HG03575 (cell line): Measurements from ENCODE around the gene USP17L22.
"Not testable (repeated sequence)": the region's sequence is repeated elsewhere in the genome, so short reads cannot be mapped to it uniquely, and the experiment has no call there.

Experiments used
- ATAC-seq: cut with Tn5 transposase; IDR thresholded peaks from one replicate; pipeline ENCODE4 v1.9.1; 2021; ENCODE audit not compliant: unreplicated experiment, insufficient number of reproducible peaks, low FRiP score; ENCODE audit errors: extremely low read depth

The USP17L22 gene, protein sequence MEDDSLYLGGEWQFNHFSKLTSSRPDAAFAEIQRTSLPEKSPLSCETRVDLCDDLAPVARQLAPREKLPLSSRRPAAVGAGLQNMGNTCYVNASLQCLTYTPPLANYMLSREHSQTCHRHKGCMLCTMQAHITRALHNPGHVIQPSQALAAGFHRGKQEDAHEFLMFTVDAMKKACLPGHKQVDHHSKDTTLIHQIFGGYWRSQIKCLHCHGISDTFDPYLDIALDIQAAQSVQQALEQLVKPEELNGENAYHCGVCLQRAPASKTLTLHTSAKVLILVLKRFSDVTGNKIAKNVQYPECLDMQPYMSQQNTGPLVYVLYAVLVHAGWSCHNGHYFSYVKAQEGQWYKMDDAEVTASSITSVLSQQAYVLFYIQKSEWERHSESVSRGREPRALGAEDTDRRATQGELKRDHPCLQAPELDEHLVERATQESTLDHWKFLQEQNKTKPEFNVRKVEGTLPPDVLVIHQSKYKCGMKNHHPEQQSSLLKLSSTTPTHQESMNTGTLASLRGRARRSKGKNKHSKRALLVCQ

DNA sequence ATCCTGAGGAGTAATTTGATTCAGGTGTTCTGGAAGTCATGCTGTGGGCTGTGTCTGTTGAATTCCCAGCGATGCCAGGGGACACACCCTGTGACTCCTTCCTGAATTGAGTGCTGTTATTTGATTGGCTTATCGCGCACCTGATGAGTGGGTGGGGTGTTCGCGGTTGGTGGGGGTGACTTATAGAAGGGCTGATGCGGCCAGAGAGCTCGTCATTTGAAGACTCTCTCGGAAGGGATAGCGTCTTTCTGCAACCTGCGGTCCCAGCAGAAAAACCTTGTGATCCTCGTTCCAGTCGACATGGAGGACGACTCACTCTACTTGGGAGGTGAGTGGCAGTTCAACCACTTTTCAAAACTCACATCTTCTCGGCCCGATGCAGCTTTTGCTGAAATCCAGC lies at the start of gene USP17L22:
Gene USP17L22, plus strand, starts transcription at position 301 of the 400 bp plus-strand sequence. Its CDS starts 0 bp downstream, at position 301.
- not testable (repeated sequence) for ATAC-seq

DNA sequence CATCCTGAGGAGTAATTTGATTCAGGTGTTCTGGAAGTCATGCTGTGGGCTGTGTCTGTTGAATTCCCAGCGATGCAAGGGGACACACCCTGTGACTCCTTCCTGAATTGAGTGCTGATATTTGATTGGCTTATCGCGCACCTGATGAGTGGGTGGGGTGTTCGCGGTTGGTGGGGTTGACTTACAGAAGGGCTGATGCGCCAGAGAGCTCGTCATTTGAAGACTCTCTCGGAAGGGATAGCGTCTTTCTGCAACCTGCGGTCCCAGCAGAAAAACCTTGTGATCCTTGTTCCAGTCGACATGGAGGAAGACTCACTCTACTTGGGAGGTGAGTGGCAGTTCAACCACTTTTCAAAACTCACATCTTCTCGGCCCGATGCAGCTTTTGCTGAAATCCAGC lies 47.6 kb upstream of the USP17L22 start, which contains the start of gene USP17L12:
Gene USP17L12, plus strand, starts transcription at position 301 of the 400 bp plus-strand sequence. Its CDS starts 0 bp downstream, at position 301.
- ATAC-seq, result not testable (repeated sequence)

- not testable (repeated sequence) for ATAC-seq
These were observed 42.8 kb upstream of the USP17L22 start, which contains the start of gene USP17L13 for GRCh38 chr4:9224596-9224995. TSS of gene USP17L13 (plus strand) at chr4:9224896. CDS start at chr4:9224896, 0 bp downstream.

- ATAC-seq, result not testable (repeated sequence)
These were observed 37.2 kb upstream of the USP17L22 start for GRCh38 chr4:9230249-9230648.

GRCh38 chr4:9234085-9234484 lies 33.3 kb upstream of the USP17L22 start, which contains the start of gene USP17L15:
TSS of gene USP17L15 (plus strand) at chr4:9234385. CDS start at chr4:9234385, 0 bp downstream.
- ATAC-seq, result not testable (repeated sequence)

- ATAC-seq, result not testable (repeated sequence)
These were observed 29.0 kb upstream of the USP17L22 start for GRCh38 chr4:9238461-9238860.

DNA sequence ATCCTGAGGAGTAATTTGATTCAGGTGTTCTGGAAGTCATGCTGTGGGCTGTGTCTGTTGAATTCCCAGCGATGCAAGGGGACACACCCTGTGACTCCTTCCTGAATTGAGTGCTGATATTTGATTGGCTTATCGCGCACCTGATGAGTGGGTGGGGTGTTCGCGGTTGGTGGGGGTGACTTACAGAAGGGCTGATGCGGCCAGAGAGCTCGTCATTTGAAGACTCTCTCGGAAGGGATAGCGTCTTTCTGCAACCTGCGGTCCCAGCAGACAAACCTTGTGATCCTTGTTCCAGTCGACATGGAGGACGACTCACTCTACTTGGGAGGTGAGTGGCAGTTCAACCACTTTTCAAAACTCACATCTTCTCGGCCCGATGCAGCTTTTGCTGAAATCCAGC lies 23.8 kb upstream of the USP17L22 start, which contains the start of gene USP17L17:
Gene USP17L17, plus strand, starts transcription at position 301 of the 400 bp plus-strand sequence. Its CDS starts 0 bp downstream, at position 301.
- ATAC-seq, result not testable (repeated sequence)

GRCh38 chr4:9247953-9248680 lies 19.3 kb upstream of the USP17L22 start, which contains the start of gene USP17L18:
TSS of gene USP17L18 (plus strand) at chr4:9248630. CDS start at chr4:9248630, 0 bp downstream.
- ATAC-seq, result not testable (repeated sequence)

- not testable (repeated sequence) for ATAC-seq
These were observed 14.3 kb upstream of the USP17L22 start, which contains the start of gene USP17L19 for GRCh38 chr4:9253078-9253477. TSS of gene USP17L19 (plus strand) at chr4:9253378. CDS start at chr4:9253378, 0 bp downstream.

- not testable (repeated sequence) for ATAC-seq
These were observed 9.6 kb upstream of the USP17L22 start, which contains the start of gene USP17L20 for GRCh38 chr4:9257824-9258223. TSS of gene USP17L20 (plus strand) at chr4:9258124. CDS start at chr4:9258124, 0 bp downstream.

DNA sequence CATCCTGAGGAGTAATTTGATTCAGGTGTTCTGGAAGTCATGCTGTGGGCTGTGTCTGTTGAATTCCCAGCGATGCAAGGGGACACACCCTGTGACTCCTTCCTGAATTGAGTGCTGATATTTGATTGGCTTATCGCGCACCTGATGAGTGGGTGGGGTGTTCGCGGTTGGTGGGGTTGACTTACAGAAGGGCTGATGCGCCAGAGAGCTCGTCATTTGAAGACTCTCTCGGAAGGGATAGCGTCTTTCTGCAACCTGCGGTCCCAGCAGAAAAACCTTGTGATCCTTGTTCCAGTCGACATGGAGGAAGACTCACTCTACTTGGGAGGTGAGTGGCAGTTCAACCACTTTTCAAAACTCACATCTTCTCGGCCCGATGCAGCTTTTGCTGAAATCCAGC lies 4.8 kb upstream of the USP17L22 start, which contains the start of gene USP17L21:
Gene USP17L21, plus strand, starts transcription at position 301 of the 400 bp plus-strand sequence. Its CDS starts 0 bp downstream, at position 301.
- not testable (repeated sequence) for ATAC-seq

DNA sequence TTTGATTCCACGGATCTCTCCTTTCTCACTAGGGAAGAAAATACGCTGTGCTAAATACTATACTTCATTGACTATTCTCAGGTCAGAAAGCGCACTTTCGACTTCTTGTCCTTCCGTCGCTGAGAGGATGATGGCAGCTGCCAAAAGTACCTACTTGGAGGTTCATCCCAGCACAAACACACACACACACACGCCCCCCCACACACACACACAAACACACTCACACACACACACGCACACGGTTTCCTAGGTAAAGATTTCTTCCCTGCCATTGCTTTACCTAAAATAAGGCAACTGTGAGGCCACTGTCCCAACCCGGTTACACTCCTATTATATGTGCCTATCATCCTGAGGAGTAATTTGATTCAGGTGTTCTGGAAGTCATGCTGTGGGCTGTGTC lies 4.3 kb downstream of the USP17L22 start:
- not testable (repeated sequence) for ATAC-seq
